ENCODE measurements around the gene HDAC6. TPM values are rescaled to one million over a fixed set of nuclear protein-coding genes. Genes with fewer than 3 reads are reported as not detected.

HDAC6 gene
- total and polyA plus RNA-seq, 10 donors, result 33.9 to 103 (median 79.9) TPM

DNA sequence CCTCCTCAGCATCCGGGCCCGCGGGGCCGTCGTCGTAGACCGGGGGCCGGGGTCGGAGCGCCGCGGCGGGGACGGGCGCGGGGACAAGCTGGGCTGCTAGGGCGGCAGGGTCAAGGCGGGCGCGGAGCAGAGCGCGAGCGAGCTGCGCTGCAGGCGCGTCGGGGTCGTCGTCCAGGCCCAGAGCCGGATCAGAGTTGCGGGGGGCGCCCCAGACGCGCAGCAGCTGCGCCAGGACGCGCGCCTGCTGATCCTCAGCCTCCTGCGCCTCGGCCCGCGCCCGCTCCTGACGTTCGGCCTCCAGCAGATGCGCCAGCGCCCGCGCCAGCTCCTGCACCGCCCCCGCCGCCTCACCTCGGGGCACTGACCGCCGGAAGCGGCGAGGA lies 30.0 kb downstream of the HDAC6 start:
- Histone ChIP-seq H3K27ac (no peak overlapping the region), H3K27me3 (replicated peaks in 1 of 7) (peaks cover 0 to 93% (median 43%) of the 10 kb centered on the region in 7 donors), H3K9me3 (no peaks in the 10 kb centered on the region), H3K4me1 (peaks cover 0 to 27% (median 11%) of the 10 kb centered on the region in 6 donors), H3K36me3 (no peaks in the 10 kb centered on the region), H3K4me3 (peak overlapping the region in 1 of 8 donors; percentile 37)
- DNase-seq, result no peak
- intact Hi-C loops (cut with DNase I; ENCODE audit: low total_unique reads), result no loop called here
- TF ChIP-seq, protein P1, sequence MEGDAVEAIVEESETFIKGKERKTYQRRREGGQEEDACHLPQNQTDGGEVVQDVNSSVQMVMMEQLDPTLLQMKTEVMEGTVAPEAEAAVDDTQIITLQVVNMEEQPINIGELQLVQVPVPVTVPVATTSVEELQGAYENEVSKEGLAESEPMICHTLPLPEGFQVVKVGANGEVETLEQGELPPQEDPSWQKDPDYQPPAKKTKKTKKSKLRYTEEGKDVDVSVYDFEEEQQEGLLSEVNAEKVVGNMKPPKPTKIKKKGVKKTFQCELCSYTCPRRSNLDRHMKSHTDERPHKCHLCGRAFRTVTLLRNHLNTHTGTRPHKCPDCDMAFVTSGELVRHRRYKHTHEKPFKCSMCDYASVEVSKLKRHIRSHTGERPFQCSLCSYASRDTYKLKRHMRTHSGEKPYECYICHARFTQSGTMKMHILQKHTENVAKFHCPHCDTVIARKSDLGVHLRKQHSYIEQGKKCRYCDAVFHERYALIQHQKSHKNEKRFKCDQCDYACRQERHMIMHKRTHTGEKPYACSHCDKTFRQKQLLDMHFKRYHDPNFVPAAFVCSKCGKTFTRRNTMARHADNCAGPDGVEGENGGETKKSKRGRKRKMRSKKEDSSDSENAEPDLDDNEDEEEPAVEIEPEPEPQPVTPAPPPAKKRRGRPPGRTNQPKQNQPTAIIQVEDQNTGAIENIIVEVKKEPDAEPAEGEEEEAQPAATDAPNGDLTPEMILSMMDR (IDR thresholded peaks at IDR 0.05 in 8 of 11, conservative IDR thresholded peaks at IDR 0.05 in 3 of 11), result no peak
- TF ChIP-seq POLR2A (IDR thresholded peaks at IDR 0.05), result no peak
- no peak for TF ChIP-seq POLR2AphosphoS5 (IDR thresholded peaks at IDR 0.05)
- WGBS, 5 donors, result 4 to 58% (median 5%) methylated on average over 11 to 57 of the region's 57 CpGs

DNA sequence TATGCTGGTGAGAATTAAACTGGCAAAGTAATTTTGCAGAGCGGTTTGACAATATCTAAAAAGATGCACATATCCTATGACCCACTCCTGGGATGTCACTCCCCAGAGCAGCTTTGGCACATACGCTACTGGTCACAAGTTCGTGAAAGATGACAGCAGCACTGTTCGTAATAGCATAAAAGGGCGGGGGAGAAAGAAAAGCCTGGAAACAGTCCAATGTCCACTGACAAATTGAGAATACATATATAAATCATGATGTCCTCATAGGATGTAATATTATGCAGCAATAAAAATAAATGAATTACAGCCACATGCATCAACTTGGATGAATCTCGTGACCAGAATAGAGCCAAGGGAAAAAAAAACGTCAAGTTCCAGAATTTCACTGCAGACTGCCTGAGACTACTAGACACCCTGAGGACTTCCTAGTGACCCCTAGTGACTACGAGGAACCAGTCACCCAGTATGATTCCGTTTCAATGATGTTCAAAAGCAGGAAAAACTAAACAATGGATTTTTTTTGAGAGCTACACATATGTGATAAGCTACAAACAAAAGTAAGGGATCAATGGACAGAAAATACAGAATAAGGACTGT lies 31.8 kb downstream of the HDAC6 start:
- 33 to 52% (median 38%) methylated on average over 9 of the region's 9 CpGs for WGBS, 5 donors
- TF ChIP-seq, protein P1 (IDR thresholded peaks at IDR 0.05 in 8 of 11, conservative IDR thresholded peaks at IDR 0.05 in 3 of 11), result no peak
- TF ChIP-seq POLR2AphosphoS5 (IDR thresholded peaks at IDR 0.05) (no peak), POLR2A (IDR thresholded peaks at IDR 0.05) (no peak)
- peaks cover 0 to 77% (median 37%) of the 10 kb centered on the region in 7 donors for H3K27me3 ChIP-seq (replicated peaks in 1 of 7)

DNA sequence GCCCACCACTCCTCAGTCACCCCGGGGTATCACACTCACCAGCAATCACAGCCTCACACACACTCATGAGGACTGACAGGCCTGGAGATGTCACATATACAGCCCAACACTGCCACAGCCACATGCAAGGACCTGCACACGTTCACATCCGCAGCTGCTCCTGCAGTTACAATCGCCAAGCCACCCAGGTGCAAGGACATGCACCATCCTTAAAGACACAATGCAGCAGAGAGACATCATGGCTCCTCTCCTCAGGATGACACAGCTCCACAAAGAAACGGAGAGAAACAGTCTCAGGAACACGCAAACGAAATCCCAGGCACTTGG lies 32.5 kb downstream of the HDAC6 start:
- 5 to 52% (median 17%) methylated on average over 2 to 7 of the region's 7 CpGs for WGBS, 5 donors
- no peak for DNase-seq
- peaks cover 0 to 70% (median 36%) of the 10 kb centered on the region in 7 donors for H3K27me3 ChIP-seq (replicated peaks in 1 of 7)
- no peaks in the 10 kb centered on the region for H3K9me3 ChIP-seq
- H3K36me3 ChIP-seq, result no peaks in the 10 kb centered on the region
- TF ChIP-seq POLR2A (IDR thresholded peaks at IDR 0.05) (no peak), POLR2AphosphoS5 (IDR thresholded peaks at IDR 0.05) (no peak)
- TF ChIP-seq, protein P1 (IDR thresholded peaks at IDR 0.05 in 8 of 11, conservative IDR thresholded peaks at IDR 0.05 in 3 of 11), result no peak
- intact Hi-C loops (cut with DNase I; ENCODE audit: low total_unique reads), result no loop called here
- H3K27ac ChIP-seq, result no peak overlapping the region
- peaks cover 0 to 21% (median 8%) of the 10 kb centered on the region in 6 donors for H3K4me1 ChIP-seq
- no peak overlapping the region for H3K4me3 ChIP-seq

More for the DNA sequence above, 31.8 kb downstream of the HDAC6 start:
- H3K36me3 ChIP-seq, result no peaks in the 10 kb centered on the region
- intact Hi-C loops (cut with DNase I; ENCODE audit: low total_unique reads), result no loop called here
- no peak for DNase-seq
- H3K4me1 ChIP-seq, result peaks cover 0 to 21% (median 8%) of the 10 kb centered on the region in 6 donors
- H3K4me3 ChIP-seq, result no peak overlapping the region
- H3K9me3 ChIP-seq, result no peaks in the 10 kb centered on the region
- no peak overlapping the region for H3K27ac ChIP-seq

DNA sequence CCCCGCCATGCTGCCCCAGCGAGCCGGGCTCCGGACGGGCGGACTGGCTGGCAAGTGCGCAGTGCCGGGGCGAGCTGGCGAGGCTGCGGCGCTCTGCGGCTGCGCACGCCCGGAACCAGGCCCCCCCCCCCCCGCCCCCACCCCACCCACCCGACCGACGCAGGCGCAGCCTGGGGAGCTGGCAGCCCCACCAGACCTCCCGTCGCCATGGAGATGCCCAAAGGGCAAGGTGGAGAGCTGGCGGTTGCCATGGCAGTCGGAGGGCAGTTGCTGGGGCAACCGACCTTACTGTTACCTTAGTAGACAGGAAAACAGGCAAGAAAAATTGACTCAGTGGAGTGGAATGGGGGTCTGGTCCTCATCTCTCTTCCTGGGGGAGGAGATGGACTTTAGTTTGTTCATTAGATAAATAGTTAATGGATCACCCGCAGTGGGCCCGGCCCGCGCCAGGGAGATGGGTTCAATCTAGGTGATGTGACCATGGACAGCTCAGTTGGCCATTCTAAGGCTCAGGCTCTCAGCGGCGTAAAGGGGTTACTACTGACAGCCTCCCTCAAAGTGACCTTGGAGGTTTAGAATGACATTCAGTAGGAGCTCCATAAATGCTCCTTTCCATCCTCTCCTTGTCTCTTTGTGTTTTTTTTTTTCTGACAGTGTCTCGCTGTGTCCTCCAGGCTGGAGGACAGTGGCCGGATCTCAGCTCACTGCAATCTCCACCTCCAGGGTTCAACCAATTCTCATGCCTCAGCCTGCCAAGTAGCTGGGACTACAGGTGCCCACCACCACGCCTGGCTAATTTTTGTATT lies 33.9 kb downstream of the HDAC6 start, which contains the start of gene PCSK1N:
TSS of gene PCSK1N (minus strand) at position 87 of the 806 bp plus-strand sequence. CDS start at position 9, 78 bp downstream.
- whole genome bisulfite sequencing, 5 donors, result 21 to 62% (median 45%) methylated on average over 9 to 34 of the region's 35 CpGs
- Histone ChIP-seq H3K36me3 (no peaks in the 10 kb centered on the region), H3K4me1 (peaks cover 0 to 21% (median 8%) of the 10 kb centered on the region in 6 donors), H3K27me3 (replicated peaks in 1 of 7) (peaks cover 0 to 57% (median 29%) of the 10 kb centered on the region in 7 donors), H3K4me3 (peak within 1 kb of the TSS in 4 of 8 donors; percentile 7 to 63 (median 24)), H3K27ac (no peak within 1 kb of the TSS), H3K9me3 (no peaks in the 10 kb centered on the region)
- TF ChIP-seq POLR2A (IDR thresholded peaks at IDR 0.05), result no peak
- TF ChIP-seq, protein P1 (IDR thresholded peaks at IDR 0.05 in 8 of 11, conservative IDR thresholded peaks at IDR 0.05 in 3 of 11), result no peak
- no peak for TF ChIP-seq POLR2AphosphoS5 (IDR thresholded peaks at IDR 0.05)
- no peak for DNase-seq
- intact Hi-C loops (cut with DNase I; ENCODE audit: low total_unique reads), result no loop called here

Measured in spleen (tissue), 11 donors.